ENCODE measurements around the gene PJA1.

Gene PJA1

DNA sequence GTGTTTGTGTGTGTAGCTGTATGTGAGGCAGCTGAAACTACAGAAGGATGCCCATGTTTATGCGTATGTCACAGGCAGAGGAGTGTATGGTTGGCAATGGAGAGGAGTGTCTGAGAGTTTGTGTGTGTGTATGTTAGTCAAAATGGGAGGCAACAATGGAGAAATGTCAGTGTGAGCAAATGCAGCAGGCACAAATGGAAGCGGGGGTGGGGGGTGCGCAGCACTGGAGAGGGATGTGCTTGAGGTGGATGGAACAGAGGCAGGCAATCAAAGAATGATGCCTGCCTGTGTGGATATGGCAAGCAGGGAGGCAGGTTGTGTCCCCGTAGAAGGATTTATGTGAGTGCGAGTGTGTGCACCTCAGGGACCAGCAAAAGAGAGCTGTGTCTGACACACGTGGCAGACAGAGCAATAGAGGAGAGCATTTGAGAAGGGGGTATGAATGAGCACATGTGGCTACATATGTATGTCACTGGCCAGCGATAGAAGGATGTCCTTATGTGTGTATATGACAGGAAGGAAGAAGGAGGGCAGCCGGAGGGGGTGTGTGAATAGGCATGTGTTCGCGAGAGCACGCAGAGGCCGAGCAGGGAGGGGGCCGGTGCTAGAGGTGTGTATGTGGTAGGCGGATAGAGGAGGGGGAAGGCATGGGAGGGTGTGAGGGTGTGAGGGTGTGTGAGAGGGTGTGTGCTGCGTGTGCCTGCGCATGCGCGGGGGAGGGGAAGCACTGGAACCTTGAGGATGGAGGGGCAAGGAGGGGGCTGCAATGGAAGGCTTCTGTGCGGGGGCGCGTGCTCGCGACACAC, 1.1 kb downstream of the PJA1 start:
- peak; percentile 19 for DNase-seq (ENCODE audit: low read depth)

DNA sequence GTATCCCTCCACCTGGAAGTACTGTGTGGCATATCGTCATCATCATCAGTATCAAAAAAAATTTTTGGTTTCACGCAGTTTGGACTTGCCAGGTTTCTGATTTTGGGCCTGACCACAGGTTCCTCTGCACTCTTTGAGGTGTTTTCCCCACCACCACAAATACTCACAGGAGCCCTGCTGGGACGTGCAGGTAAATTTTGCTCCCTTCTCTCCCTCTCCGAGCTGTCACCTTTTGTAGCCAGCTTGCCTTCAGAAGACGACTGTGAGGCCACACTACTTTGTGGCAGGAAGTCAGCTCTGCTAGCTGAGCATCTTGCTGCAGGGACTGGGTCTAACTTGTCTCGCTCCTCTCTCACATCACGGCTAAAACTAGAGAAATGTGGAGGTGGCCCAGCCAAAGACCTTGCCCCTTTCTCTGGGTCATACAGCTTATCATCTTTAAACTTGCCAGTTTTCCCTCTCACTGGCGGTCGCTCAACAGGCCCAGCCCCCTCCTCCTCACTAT, 2.8 kb downstream of the PJA1 start:
- no peak for DNase-seq (ENCODE audit: low read depth)

DNA sequence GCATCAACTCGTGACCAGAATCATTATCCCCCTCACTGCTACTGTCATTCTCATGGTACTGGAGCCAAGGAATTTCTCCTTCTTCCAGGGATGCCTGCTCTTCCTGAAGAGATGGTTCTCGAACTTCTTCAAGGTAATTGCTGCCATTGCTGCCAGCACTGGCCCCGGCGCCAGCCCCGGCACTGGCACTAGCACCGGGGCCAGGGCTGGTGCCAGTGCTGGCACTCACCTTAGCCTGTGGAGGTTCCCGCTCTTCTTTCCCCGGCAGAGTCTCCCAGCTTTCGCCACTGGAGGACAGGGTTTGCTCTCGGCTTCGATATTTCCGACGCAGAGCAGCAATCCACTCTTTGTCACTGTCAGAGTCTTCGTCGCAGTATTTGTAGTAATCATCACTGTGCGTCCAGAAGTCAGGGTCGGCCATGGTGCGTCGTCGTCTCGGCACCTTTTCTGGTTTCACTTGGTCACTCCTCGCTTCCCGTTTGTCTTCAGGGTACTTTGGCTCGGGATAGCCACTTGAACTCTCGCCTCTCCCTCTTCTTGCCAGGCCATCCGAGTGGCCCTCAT, 3.4 kb downstream of the PJA1 start:
- no peak for DNase-seq (ENCODE audit: low read depth)

DNA sequence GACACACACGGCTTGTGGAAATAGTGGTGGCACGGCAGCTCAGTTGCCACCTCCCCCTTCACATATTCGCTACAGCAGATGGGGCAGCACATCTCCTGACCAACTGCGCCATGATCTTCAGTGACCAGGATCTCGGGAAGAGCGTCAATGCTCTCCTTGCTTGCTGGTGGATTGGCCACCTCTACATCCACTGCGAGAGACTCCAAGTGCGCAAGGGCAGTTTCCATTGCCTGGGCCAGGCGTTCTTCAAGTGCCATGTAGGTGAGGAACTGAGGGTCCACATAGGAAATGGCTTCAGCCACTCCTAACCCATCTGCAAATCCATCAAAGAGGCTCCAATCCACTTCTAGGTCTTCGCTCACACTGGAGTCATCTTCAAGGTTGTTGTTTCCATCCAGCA, 3.9 kb downstream of the PJA1 start:
- no peak for DNase-seq (ENCODE audit: low read depth)

DNA sequence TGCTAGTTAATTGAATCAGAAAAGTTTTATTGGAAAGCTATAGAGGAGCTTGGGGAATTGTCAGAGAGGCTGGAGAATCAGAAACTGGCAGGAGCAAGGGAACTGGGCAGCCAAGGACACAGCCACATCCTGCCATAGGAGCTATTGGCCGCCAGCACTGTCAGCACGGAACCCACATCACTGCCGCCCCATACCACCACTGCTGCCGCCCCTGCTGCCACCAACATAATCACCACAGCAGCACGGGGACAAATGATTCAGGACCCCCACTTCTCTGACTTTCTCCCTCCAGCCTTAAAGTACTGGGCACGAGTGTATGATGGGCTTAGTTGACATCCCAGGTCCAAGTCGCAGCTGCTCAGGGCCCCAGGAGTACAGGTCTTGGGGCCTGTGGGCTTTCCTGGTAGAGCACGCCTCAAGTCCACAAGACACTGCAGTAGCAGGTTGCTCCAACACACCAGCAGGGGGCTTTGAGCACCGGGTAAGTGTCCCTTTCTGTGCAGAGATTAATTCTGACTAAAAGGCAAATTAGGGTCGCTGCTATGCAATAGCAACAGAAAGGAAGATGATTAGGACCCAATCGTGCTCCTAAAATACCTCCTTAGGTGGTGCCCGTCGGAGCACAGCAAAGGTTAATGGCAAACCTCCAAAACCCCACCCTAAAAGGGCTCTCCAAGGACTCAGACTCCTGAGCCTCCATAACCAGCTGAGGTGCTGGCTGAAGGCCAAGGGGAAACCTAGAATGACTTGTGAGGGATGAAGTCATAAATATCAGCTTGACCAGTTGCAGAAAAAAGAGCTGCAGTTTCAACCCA, 6.9 kb downstream of the PJA1 start:
- DNase-seq (ENCODE audit: low read depth), result no peak

- no peak for DNase-seq (ENCODE audit: low read depth)
These were observed 8.6 kb downstream of the PJA1 start for GRCh38 chrX:69156638-69157037.

- no peak for DNase-seq (ENCODE audit: low read depth)
These were observed 9.3 kb downstream of the PJA1 start for GRCh38 chrX:69155786-69156520.

- no peak for DNase-seq (ENCODE audit: low read depth)
These were observed 11.2 kb downstream of the PJA1 start for GRCh38 chrX:69154051-69154450.

GRCh38 chrX:69153060-69153730, 12.1 kb downstream of the PJA1 start:
- no peak for DNase-seq (ENCODE audit: low read depth)

DNA sequence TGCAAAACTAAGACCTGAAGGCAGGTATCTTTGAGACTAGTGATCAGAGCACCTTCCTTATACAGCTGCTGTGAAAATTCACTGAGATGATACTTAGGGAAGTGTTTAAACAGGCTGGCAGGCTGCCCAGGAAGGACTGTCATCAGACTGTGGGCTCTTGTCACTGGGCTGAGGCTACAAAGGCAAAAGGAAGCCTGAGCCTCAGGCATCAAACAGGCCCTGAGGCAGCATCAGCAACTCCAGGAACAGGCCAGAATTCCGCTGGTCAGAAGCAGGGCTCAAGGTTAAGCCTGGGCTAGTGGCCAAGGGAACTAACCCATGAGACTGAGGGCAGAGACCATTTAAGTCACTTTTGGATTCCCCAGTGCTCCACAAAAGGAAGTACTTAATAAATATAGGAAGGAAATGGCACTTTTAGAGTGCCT, 12.8 kb downstream of the PJA1 start:
- DNase-seq (ENCODE audit: low read depth), result no peak

GRCh38 chrX:69151866-69152284, 13.4 kb downstream of the PJA1 start:
- DNase-seq (ENCODE audit: low read depth), result no peak

GRCh38 chrX:69150281-69150960, 14.8 kb downstream of the PJA1 start:
- DNase-seq (ENCODE audit: low read depth), result no peak

- DNase-seq (ENCODE audit: low read depth), result no peak
These were observed 15.6 kb downstream of the PJA1 start for GRCh38 chrX:69149466-69150280.

- no peak for DNase-seq (ENCODE audit: low read depth)
These were observed 16.3 kb downstream of the PJA1 start for GRCh38 chrX:69148946-69149345.

DNA sequence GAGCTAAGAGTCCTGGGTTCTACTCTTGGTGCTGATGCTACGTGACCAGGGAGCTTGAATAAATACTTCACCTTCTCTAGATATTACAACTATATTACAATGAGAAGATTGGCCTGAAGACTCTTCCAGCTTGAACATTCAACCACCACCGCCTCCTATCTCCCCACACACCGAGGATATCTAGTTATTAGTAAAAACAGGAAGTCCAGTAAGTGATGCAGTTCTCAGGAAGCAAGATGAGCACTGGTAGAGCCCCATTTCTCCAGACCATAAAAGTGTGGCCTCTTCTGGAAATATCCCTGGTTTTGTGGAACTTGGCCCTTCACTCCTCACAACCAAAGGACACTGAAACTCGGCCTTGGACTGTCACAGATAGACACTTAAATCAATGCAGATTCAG, 18.5 kb downstream of the PJA1 start:
- DNase-seq (ENCODE audit: low read depth), result no peak

DNA sequence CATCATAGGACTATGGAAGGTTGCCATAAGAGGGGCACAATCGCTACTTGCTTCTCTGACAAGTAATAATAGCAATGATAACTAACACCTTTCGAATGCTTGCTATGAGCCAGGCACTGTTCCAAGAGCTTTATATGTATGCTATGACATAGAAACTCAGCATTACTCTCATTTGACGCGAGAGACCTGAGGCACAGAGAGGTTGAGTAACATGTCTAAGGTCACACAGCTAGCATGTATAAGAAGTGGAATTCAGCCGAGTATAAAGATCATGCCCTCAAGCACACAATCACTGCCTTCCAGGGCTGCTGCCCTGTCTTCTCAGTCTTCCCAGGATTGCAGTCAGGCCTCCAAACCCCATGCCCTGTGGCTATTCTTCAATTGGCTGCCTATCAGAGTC, 19.5 kb downstream of the PJA1 start:
- no peak for DNase-seq (ENCODE audit: low read depth)

DNA sequence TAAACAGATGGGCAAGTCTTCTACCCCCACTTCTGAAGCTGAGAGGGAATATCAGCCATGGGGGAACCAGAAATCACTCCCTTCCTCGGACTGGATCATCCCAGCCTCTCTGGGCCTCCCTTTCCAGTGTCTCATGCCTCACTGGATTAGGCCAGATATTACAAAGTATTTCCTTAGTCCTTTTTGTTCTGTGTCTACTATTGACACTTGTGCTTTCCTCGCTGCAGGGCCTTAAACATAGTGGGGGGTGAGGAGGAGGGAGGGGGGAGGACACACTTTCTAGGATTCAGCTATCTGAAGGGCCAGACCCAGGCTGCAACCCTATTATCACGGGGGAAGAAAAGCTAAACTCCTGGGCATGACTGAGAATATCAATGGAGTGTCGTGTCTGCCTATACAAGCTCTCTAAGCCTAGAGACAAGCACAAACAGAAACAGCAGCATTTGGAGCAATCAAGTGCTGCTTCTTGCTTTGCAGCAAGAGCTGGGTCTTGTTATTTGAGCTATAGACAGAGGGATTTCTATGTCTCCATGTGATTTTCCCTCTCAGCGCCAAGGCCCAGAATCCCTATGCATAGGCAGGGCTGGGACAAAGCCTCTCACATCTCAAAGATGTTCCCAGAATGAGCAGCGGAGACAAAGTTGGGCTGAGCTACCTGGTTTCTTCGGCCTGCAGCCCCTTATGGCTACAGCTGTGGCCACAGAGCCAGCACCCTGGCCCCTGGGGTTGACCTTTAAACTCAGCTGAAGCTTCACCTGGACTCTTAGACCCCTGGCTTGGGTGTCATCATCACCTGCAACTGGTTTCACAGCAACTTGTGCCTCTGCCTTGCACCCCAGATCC, 20.2 kb downstream of the PJA1 start:
- no peak for DNase-seq (ENCODE audit: low read depth)

DNA sequence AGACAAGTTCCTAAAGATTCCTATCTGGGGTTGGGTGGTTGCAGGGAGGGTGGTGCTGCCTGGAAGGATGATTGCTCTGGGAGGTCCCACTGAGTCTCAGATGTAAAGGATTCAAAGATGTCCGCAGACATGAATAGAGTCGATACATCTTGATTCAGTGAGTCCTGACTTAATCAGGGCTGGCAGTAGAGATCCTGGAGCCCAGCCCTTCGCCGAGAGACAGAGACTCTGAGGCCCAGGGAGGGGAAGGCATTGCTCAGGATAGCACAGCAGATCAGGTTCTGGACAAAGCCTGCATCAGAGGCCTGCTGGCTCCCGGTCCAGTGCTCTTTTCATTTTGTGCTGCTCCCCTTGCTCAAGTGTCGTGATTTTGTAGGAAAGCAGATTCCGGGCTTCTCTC, 21.7 kb downstream of the PJA1 start:
- DNase-seq (ENCODE audit: low read depth), result no peak

- DNase-seq (ENCODE audit: low read depth), result no peak
These were observed 22.3 kb downstream of the PJA1 start for GRCh38 chrX:69142788-69143469.
